Stimulated activated CD4-positive, alpha-beta T cell treated with anti-CD3 and anti-CD28 coated beads, TNF-alpha, amount 100 ng/mL, for 1 hour (primary cell): ENCODE results near the gene PDZRN3.

Experiments
- DNase-seq, 3 donors: peaks; one replicate each; pipeline ENCODE4 v3.0.0-alpha.2; 2020; ENCODE audit warnings: low read depth in 3 of 3, low spot score in 1 of 3

PDZRN3 gene

GRCh38 chr3:73623346-73623745 lies 1.4 kb downstream of the PDZRN3 start:
- DNase-seq = no peak

DNA sequence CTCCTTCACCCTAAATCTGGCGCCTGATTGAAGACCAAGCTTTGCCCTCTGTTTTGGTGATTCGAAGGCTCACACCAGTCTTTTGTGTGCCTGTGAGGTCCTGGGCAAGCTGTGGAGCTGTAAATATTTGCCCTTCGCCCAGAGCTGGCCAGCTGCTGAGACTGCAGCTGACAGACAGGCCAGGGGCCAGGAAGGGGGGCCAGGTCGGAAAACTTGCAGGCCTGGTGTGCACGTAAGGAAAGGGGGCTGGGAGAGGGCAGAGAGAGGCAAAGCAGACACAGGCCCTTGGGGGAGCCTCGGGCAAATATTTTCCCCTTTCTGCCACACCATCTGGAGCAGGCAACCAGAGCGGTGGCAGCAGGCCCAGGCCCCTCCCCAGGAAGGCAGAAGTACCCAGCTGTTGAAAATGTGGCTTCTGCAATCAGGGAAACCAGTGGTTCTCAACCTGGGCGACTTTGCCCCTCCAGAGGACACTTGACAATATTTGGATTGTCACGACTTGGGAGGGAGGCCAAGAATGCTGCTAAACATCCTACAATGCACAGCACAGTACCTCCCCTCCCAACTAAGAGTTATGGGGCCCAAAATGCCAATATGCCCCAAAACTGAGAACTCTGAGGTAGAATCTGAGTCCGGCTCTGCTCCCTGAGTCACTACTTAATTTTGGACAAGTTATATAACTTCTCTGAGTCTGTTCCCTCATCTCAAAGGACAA lies 2.5 kb downstream of the PDZRN3 start:
- no peak for DNase-seq

- no peak for DNase-seq
These were observed 3.4 kb downstream of the PDZRN3 start for GRCh38 chr3:73621388-73621787.

DNA sequence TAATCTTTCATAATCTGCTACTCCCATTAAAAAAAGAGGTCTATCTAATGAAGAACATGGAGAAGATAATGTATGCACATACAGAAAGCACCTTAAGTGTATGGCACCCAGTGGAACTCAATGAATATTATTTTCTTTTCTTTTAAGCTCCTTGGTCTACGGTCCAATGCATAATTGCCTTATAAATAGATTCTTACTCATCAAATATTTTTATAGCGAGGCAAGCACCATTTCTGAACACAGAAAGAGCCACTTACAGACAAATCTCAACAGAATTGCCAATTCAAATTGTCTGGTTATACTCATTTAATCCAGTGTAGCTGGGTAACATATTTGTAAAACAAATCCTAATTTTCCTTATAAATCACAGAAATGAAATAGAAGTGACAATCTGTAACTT lies 6.3 kb downstream of the PDZRN3 start:
- no peak for DNase-seq

GRCh38 chr3:73616056-73616455 lies 8.7 kb downstream of the PDZRN3 start:
- DNase-seq = no peak

DNA sequence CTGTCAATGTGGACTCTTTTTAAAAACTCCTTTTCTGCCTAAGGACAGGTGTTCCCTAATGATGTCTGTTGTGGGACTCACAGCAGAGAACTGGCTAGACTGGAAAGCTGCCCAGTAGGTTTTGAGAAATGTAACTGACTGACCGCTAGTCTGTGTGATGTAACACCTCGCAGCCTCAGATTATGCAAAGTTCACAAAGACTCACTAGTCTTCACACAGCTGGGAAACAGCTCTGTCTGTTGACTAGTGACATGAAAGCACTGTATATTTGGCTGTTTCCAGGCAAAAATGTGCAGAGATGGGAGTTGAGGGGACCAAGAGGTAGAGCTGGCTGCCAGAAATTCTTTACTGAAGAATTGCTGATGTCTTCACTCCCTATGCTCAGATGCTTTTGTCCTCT lies 10.3 kb downstream of the PDZRN3 start:
- DNase-seq = no peak

- DNase-seq = no peak
These were observed 13.6 kb downstream of the PDZRN3 start for GRCh38 chr3:73611176-73611575.

DNA sequence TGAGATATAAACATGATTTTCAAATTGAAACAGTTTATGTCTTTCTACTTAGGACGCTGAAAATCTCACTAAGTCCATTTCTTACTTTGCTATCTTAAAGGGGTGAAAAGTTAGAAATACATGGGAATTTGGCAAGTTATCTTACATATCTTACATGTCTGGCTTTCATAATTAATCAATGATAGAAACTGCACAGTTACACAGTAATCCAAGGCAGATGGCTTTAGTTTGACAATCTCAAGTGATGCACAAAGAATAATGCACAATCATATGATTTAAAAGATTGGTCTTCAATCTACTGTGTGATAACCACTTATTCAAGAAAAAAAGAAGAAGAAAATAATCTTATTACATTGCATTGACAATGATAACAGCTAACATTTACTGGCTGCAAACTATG lies 14.2 kb downstream of the PDZRN3 start:
- no peak for DNase-seq

DNA sequence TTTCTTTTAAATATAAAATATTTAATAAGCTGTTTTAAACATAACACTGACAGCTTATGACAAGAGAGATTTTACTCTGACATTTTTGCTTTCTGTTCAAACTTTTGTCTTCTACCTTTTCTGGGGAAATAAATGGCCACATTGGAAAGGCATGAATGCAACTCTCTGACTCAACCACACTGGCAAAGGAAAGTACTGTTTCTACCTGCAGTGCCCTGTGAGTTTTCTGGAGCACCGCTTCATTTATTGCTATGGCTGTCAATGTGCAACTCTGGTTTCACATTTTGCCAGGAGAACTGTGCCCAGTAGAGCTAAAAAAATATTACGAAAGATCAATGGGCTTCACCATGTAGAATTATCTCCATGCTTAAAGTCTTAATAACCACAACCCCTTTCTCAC lies 15.1 kb downstream of the PDZRN3 start:
- no peak for DNase-seq

DNA sequence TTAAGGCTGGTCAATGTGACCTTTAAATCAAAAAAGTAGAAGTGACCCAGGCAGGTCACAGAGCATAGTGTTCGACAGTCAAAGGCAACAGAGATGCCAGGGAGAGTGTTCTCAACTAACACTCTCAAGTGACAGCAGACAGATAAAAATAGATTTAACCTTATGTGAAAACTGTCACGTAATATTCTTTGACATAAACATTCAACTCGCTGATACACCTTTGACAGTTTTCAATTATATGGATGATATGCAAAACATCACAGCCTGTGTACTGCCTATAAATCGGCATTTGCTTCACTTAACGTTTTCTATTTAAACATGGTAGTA lies 15.5 kb downstream of the PDZRN3 start:
- DNase-seq = no peak

GRCh38 chr3:73608456-73609314 lies 16.1 kb downstream of the PDZRN3 start:
- DNase-seq = no peak

DNA sequence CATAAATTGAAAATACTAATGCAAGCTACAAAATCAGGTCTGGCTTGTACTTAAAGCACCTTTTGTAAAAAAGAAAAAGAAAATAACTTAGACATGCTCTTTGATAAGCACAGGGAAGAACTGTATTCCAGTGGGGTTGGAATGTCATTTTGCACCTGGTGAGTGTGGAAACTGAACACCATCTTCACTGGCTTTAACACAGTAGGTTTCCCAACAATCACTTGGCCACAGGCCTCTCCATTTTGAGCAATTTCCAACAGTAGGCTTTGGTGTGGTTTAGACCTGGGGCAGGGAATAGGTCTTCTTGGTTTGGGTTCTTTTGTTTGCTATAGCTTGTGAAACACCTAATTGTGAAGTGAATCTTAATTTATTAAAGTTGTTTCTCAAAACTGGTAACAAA lies 18.9 kb downstream of the PDZRN3 start:
- DNase-seq = no peak

DNA sequence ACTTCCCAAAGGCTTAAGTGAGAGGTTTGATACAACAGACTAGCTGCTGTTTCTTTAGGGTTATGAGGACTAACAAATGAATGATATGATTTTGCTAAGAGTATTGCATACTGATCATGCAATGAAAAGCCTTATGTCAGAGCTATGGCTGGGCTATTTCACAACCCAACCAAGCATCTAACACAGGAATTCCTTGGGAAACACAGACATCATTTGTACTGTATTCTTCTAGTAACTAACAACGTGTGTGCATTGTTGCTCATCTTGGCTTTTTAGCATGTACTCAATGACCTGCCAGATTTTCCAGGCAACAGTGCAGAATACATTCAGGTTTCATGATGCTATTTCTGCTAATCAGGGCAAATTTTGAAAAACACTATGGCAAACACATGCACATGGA lies 19.3 kb downstream of the PDZRN3 start:
- no peak for DNase-seq

- no peak for DNase-seq
These were observed 20.3 kb downstream of the PDZRN3 start for GRCh38 chr3:73604451-73604850.

- DNase-seq = no peak
These were observed 21.0 kb downstream of the PDZRN3 start for GRCh38 chr3:73603762-73604171.

DNA sequence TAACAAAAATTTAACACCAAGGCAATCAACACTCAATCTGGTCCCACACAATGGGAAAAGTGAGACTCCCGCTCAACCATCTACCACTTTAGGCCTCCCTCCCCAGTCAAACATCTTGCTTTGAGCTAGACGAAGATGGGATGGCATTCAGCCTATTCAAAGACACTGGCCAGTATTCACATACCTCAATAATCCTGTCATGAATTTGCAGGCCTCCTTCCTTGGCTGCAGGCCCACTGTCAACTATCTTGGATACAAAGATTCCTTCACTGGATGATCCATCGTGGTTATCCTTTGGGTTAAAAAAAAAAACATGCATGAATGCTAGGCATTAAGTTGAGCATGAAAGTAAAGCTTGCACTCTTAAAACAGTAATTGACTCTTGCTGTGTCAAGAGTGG lies 22.6 kb downstream of the PDZRN3 start:
- DNase-seq = no peak

GRCh38 chr3:73601481-73601880 lies 23.3 kb downstream of the PDZRN3 start:
- no peak for DNase-seq

DNA sequence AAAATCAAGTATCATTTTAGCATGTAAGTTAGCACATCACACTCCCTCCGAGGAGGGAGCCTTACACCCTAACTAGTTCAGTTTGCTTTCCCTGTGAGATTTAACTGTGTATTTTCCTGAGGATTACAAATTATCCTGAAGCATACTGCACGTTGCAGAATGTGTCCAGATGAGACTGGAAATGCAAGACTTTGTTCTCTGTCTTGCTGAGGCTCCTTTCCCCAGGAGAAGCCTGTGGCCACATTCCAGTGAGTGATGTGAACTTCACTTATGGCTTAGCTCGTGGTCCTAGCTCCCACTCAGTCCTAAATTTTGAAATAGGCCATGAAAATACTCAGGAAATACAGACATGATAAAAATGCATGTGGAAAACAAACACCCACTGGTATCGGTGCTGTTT lies 23.7 kb downstream of the PDZRN3 start:
- no peak for DNase-seq

- no peak for DNase-seq
These were observed 24.3 kb downstream of the PDZRN3 start for GRCh38 chr3:73600293-73600938.

- DNase-seq = no peak
These were observed 25.1 kb downstream of the PDZRN3 start for GRCh38 chr3:73599605-73600004.

DNA sequence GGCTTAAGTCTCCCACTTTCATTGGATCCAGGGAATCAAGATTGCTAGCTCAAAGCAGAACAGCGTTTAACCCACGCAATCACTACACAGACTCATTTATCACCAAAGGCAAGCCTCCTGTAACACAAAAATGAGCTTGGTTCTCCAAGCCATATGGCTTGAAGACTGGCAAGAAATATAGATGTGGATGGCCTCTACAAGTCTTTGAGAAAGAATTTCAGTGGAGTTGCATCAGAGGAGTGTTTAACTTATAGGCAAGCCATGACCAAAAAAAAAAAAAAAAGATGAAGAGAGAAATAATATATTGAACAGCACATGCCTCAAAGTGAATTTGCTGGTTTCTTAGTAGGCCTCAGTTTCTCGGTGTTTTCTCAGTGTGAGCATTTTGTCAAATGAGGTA lies 27.3 kb downstream of the PDZRN3 start:
- no peak for DNase-seq
